ENCODE measurements around the gene RPL35. TPM values are rescaled to one million over a fixed set of nuclear protein-coding genes. Genes with fewer than 3 reads are reported as not detected.

RPL35 gene
- total and polyA plus RNA-seq, 10 of the 15 experiments (the other 5 are each of a cell fraction or from before 2014, with no cell fraction given): 2,572 to 6,300 (median 3,864) TPM

- H2AFZ ChIP-seq (ENCODE audit: control insufficient read depth, low read depth, low read length): no peak overlapping the region
- CTCF ChIA-PET: interaction anchor here (1.2 to 1.4 kb wide), 2 partner anchors 8 to 47 kb away, joined by 3 to 6 read pairs; partner anchors contain the start of gene WDR38
Measured at GRCh38 chr9:124899845-124900244, 38.1 kb upstream of the RPL35 start.

More at GRCh38 chr9:124899845-124900244, 38.1 kb upstream of the RPL35 start:
- DNase-seq (ENCODE audit: low read depth, low spot score) (no peak), ATAC-seq (no peak), FAIRE-seq (no peak)
- Histone ChIP-seq H3K4me2 (ENCODE audit: control insufficient read depth, insufficient read depth) (no peak overlapping the region), H4K20me1 (ENCODE audit: control insufficient read depth, insufficient read depth) (no peaks in the 10 kb centered on the region), H3K79me2 (ENCODE audit: control insufficient read depth, insufficient read depth, low read length) (no peaks in the 10 kb centered on the region), H3K27me3 (replicated peaks in 1 of 2; ENCODE audit: control insufficient read depth in 2 of 2, insufficient read depth in 2 of 2, low read length in 1 of 2) (no peaks in the 10 kb centered on the region), H3K9me3 (replicated peaks; ENCODE audit: control insufficient read depth, insufficient read depth, low read length) (no peaks in the 10 kb centered on the region), H3K9ac (ENCODE audit: control insufficient read depth, insufficient read depth, low read length) (no peak overlapping the region), H3K4me3 (no peak overlapping the region), H3K27ac (ENCODE audit: control insufficient read depth, insufficient read depth) (no peak overlapping the region), H3K36me3 (ENCODE audit: control insufficient read depth in 2 of 2, insufficient read depth in 2 of 2, low read length in 1 of 2) (peaks cover 1 to 14% of the 10 kb centered on the region in 2 experiments; a peak in 3 of 4 replicates), H3K4me1 (ENCODE audit: control insufficient read depth, insufficient read depth, low read length) (no peaks in the 10 kb centered on the region)
- intact Hi-C loops (cut with micrococcal nuclease; ENCODE audit: unreplicated experiment): no loop called here
- TF ChIP-seq ZNF207 (IDR thresholded peaks at IDR 0.05; ENCODE audit: borderline replicate concordance): no peak
- TF ChIP-seq PBX3 (IDR thresholded peaks at IDR 0.05; ENCODE audit: insufficient replicate concordance, low read depth, low read length): no peak
- no peak for TF ChIP-seq ZBTB11 (CRISPR knock-in tag; IDR thresholded peaks at IDR 0.05)
- no peak for TF ChIP-seq SMAD5 (IDR thresholded peaks at IDR 0.05; ENCODE audit: low read depth)
- no peak for TF ChIP-seq ZNF384 (IDR thresholded peaks at IDR 0.05; ENCODE audit: borderline replicate concordance, low read depth, low read length)
- TF ChIP-seq STAT1 (conservative IDR thresholded peaks at IDR 0.05): no peak
- RAD21 ChIA-PET (ENCODE audit: unreplicated experiment): no interaction called here
- POLR2A ChIA-PET: no interaction called here
- in situ Hi-C loops (cut with MboI): no loop called here
- SMC1A ChIA-PET (ENCODE audit: uncharacterized antibody, unreplicated experiment): no interaction called here
- no TSS peak for BruUV-seq (replicated peaks)
- 96% methylated on average over 9 of the region's 9 CpGs for WGBS (ENCODE audit: insufficient coverage, insufficient replicate concordance, low lambda C conversion rate, missing lambda C conversion rate)

Measured in GM12878 (cell line).